ENCODE data around the gene KCP.

KCP gene

GRCh38 chr7:128869138-128869943 is 41.2 kb downstream of the KCP start:
- TF ChIP-seq CTCF (IDR thresholded peaks at IDR 0.05; ENCODE audit: poor library complexity, severe bottlenecking): peak; percentile 54
- H3K4me3 ChIP-seq (ENCODE audit: severe bottlenecking): peak overlapping the region; percentile 48
- H3K27me3 ChIP-seq (ENCODE audit: insufficient read depth, poor library complexity, severe bottlenecking): no peaks in the 10 kb centered on the region
- no peaks in the 10 kb centered on the region for H3K9me3 ChIP-seq (ENCODE audit: severe bottlenecking)
- H3K4me1 ChIP-seq (ENCODE audit: insufficient read depth, poor library complexity, severe bottlenecking): peaks cover 38% of the 10 kb centered on the region
- DNase-seq (ENCODE audit: low spot score) (no peak), ATAC-seq (ENCODE audit: low read depth) (peak; percentile 66)
- H3K27ac ChIP-seq (ENCODE audit: poor library complexity, severe bottlenecking): no peak overlapping the region
- H3K36me3 ChIP-seq (ENCODE audit: low read depth): peaks cover 9% of the 10 kb centered on the region

- TF ChIP-seq CTCF (IDR thresholded peaks at IDR 0.05; ENCODE audit: poor library complexity, severe bottlenecking): no peak
- H3K4me1 ChIP-seq (ENCODE audit: insufficient read depth, poor library complexity, severe bottlenecking): peaks cover 42% of the 10 kb centered on the region
- H3K27ac ChIP-seq (ENCODE audit: poor library complexity, severe bottlenecking): no peak overlapping the region
- peak overlapping the region; percentile 48 for H3K4me3 ChIP-seq (ENCODE audit: severe bottlenecking)
- no peaks in the 10 kb centered on the region for H3K27me3 ChIP-seq (ENCODE audit: insufficient read depth, poor library complexity, severe bottlenecking)
- no peak; the same call in 2 of the 3 replicates for ATAC-seq (ENCODE audit: low read depth)
- H3K9me3 ChIP-seq (ENCODE audit: severe bottlenecking): no peaks in the 10 kb centered on the region
- H3K36me3 ChIP-seq (ENCODE audit: low read depth): peaks cover 9% of the 10 kb centered on the region
- no peak for DNase-seq (ENCODE audit: low spot score)
These were observed 41.8 kb downstream of the KCP start for GRCh38 chr7:128868624-128869137.

DNA sequence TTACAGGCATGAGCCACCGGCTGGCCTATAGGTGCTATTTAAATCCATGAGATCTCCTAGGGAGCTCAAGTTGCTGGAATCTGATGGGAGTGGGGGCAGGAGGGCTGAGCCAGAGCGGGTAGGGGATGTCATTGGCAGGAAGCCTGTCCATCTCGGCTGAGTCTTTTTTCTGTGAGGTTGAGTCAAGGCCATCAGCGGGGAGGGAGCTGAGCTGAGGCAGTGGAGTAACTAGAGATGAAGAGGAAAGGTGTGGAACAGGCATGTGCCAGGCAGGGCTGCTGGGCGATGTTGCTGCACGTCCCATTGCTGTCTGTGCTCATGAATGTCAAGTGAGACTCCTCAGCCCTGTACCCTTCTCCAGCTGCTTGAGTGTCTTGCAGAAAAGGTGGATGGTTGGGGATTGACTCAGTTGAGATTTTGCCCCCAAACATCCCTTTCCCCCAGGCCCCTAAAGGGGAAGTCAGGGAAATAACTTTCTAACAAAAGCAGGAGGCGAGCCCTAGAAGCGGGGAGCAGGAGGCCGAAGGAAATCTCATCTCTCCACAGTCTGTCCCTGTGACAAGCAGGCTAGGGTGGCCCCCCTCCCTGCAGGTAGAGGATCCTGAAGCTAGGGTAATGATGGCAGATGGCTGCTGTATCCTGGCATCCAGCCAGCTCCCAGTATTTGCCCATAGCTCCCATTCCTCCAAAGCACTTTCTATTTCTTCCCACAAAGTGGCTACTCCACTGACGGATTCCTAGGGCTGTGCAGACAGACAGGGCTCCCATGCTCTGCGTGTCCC is 42.5 kb downstream of the KCP start:
- peaks cover 9% of the 10 kb centered on the region for H3K36me3 ChIP-seq (ENCODE audit: low read depth)
- ATAC-seq (ENCODE audit: low read depth): peak; percentile 37
- no peak overlapping the region for H3K4me3 ChIP-seq (ENCODE audit: severe bottlenecking)
- no peaks in the 10 kb centered on the region for H3K9me3 ChIP-seq (ENCODE audit: severe bottlenecking)
- peak overlapping the region; percentile 3 for H3K27ac ChIP-seq (ENCODE audit: poor library complexity, severe bottlenecking)
- TF ChIP-seq CTCF (IDR thresholded peaks at IDR 0.05; ENCODE audit: poor library complexity, severe bottlenecking): no peak
- no peaks in the 10 kb centered on the region for H3K27me3 ChIP-seq (ENCODE audit: insufficient read depth, poor library complexity, severe bottlenecking)
- peaks cover 44% of the 10 kb centered on the region for H3K4me1 ChIP-seq (ENCODE audit: insufficient read depth, poor library complexity, severe bottlenecking)
- DNase-seq (ENCODE audit: low spot score): no peak

DNA sequence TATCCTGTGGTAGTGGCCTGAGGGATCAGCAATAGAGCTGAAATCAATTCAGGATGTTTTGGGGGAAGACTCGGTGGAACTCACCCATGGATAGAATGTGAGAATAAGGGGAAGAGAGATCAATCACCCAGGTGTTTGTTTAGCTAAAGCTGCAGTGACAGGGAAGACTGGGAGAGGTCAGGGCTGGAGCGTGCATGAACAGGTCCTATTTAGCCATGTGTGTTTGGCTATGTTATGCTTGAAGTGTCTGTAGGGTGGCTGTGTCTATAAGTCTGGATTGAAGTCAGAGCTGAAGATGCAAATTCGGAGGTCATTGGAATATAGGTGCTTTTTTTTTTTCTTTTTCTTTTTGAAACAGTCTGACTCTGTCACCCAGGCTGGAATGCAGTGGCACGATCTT is 43.3 kb downstream of the KCP start:
- DNase-seq (ENCODE audit: low spot score): no peak
- peaks cover 36% of the 10 kb centered on the region for H3K4me1 ChIP-seq (ENCODE audit: insufficient read depth, poor library complexity, severe bottlenecking)
- no peak overlapping the region for H3K4me3 ChIP-seq (ENCODE audit: severe bottlenecking)
- TF ChIP-seq CTCF (IDR thresholded peaks at IDR 0.05; ENCODE audit: poor library complexity, severe bottlenecking): no peak
- ATAC-seq (ENCODE audit: low read depth): no peak
- H3K27me3 ChIP-seq (ENCODE audit: insufficient read depth, poor library complexity, severe bottlenecking): no peaks in the 10 kb centered on the region
- no peaks in the 10 kb centered on the region for H3K9me3 ChIP-seq (ENCODE audit: severe bottlenecking)
- H3K27ac ChIP-seq (ENCODE audit: poor library complexity, severe bottlenecking): peak overlapping the region; percentile 3
- H3K36me3 ChIP-seq (ENCODE audit: low read depth): peaks cover 9% of the 10 kb centered on the region
